Measurements from ENCODE around the gene TDRD7.

TDRD7 gene

GRCh38 chr9:97387936-97388684, 23.8 kb upstream of the TDRD7 start:
- DNase-seq: no peak

DNA sequence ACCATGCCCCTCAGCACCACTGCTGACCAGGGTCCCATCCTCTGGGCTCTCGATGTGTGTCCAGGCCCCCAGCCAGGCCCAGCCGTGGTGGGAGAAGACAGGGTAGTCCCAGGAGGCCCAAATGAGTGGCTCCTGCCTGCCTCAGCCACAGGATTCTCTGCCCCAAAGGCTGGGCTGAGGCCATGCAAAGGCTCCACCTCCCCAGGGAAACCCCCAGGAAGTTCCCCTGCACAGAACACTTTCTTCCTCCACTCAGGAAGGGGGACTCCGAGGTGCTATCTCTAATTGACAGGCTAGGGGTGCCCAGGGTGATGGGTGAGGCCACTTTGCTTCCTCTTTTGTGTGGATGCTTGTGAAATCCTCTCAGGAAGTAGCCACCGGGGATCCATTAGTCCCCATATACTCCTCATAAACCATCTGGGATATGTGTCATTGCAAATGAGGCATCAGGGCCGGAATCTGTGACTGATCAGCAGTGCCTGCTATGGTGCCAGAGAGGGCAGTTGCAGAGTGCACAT, 23.1 kb upstream of the TDRD7 start:
- DNase-seq: no peak

DNA sequence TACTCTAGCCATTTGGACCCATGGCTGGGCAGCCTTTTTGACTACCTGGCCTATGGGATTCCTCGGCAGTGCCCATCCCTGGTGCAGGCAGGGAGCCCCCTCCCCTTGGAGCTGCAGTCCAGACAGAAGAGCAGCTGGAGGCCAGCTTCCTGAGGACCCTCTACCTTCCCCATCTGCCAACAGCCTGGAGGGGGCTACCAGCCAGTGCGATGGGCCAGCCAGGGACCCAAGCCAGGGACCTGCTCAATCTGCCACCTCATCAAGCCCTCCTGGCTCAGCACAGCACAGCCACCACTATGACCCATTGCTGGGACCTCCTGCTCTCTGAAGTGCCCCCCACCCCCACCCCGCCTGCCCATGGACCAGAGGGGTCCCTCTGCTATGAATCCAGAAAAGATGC, 22.6 kb upstream of the TDRD7 start:
- no peak for DNase-seq

DNA sequence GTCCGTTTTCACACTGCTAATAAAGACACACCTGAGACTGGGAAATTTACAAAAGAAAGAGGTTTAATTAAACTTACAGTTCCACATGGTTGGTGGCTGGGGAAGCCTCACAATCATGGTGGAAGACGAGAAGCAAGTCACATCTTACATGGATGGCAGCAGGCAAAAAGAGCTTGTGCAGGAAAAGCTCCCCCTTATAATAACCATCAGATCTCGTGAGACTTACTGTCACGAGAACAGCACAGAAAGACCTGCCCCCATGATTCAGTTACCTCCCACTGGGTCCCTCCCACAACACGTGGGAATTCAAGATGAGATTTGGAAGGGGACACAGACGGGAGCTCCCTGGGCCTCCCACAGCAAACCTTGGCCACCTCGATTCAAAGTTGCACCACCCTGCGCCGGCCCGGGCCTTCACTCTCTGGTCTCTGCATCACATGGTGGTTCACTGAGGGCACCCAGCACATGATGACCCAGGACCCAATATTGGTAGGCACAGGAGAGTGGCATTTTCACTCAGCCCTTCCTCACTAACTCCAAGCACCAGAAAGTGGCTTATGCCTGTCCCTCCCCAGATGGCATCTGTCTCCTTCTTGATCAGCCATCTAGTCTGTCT, 21.0 kb upstream of the TDRD7 start:
- DNase-seq: no peak

GRCh38 chr9:97394881-97395280, 17.0 kb upstream of the TDRD7 start:
- no peak for DNase-seq

GRCh38 chr9:97395745-97396144, 16.2 kb upstream of the TDRD7 start:
- DNase-seq: no peak

DNA sequence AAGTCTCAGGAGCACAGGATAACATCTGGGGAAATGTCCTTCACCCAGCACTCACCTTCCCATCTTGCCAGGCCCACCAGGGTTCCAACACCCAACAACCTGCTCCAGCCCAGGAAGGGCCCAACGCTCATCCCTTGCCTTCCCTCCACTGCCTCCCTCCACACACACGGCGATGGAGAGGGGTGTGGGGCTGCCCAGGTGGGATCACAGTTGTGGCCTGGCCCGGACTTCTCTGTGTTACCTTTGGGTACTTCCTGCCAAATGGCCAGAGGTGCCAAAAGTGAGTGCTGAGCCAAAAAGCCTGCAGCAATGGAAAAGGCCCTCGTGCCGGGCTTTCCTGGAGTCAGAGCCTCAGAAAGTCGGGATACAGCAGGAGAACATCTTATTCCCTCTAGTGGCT, 15.6 kb upstream of the TDRD7 start:
- no peak for DNase-seq

- no peak for DNase-seq
Measured at GRCh38 chr9:97397220-97397619, 14.7 kb upstream of the TDRD7 start.

- DNase-seq: no peak
Measured at GRCh38 chr9:97398999-97399758, 12.7 kb upstream of the TDRD7 start.

DNA sequence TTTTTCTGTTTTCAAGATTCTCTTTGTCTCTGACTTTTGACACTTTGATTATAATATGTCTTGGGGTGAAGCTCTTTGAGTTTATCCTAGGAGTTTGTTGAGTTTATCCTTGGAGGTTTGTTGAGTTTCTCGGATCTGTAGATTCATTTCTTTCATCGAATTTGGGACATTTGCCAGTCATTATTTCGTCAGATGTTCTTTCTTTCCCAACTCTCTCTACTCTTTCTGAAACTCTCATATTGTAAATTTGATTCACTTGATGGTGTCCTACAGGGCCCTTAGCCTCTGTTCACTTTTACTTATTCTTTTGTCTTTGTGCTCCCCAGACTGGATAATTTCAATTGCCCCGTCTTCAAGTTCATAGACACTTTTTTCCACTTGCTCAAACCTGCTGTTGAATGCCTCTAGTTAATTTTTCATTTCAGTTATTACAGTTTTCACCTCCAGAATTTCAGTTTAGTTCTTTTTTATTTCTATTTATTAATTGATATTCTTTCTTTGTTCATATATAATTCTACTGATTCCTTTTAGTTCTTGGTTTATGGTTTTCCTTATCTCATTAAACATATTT, 8.1 kb upstream of the TDRD7 start:
- no peak for DNase-seq

DNA sequence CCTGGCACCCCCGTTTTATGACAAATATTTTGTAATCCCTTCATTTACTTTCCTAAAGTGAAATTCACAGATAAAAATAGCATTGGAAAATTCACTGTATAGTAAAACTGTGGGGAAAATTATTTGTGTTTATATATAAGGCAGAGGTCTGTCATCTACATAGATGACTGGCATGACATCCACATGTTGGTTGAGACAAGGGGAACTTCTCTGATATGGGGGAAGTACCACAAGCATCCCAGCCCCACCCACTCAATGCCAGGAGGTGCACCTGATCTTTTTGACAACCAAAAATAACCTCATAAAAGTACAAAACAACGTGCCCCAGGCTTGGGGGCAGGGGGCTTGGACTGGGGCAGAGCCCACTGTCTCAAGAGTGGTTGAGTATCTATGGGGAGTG, 6.3 kb upstream of the TDRD7 start:
- no peak for DNase-seq

DNA sequence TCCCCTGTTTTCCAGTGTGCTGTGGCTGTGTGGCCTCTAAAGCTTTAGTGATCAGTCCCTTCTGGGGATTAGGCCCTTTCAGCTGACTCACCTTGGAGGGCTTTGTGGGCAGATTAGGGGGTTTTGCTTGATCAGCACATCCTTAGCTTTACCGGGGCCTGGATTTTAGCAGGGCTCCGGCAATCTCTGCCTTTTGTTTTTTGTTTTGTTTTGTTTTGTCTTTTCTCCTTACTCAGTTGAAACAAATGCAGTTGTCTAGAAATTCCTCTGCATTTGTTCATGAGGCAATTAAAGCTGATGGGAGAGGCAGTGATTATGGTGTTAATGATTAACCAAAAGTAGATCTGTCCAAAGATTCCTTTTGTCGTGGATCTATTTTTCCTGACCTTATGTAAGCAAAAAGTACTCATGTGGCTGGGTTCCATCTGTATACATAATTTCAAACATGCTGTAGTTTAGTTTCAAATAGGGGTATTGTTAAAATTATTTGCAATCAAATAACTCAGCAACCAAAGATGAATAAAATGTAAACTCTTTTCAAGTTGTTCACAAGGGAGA, 5.2 kb upstream of the TDRD7 start:
- DNase-seq: no peak

- DNase-seq: no peak
Measured at GRCh38 chr9:97408562-97408961, 3.3 kb upstream of the TDRD7 start.

DNA sequence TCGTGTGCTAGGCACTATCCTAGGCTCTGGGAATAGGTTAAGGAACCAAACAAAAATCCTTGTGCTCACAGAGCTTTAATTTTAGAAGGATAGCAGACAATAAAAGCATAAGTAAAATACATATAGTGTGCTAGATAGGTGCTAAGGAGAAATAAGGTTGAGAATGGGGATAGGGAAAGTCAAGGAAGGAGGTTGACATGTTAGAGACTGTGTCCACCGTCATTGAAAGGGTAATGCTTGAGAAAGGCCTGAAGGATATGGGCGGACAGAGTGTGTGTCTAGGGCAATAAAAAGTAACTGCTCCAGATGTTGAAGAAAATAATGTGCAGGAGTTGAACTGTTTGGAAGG, 482 bp upstream of the TDRD7 start:
- no peak for DNase-seq

DNA sequence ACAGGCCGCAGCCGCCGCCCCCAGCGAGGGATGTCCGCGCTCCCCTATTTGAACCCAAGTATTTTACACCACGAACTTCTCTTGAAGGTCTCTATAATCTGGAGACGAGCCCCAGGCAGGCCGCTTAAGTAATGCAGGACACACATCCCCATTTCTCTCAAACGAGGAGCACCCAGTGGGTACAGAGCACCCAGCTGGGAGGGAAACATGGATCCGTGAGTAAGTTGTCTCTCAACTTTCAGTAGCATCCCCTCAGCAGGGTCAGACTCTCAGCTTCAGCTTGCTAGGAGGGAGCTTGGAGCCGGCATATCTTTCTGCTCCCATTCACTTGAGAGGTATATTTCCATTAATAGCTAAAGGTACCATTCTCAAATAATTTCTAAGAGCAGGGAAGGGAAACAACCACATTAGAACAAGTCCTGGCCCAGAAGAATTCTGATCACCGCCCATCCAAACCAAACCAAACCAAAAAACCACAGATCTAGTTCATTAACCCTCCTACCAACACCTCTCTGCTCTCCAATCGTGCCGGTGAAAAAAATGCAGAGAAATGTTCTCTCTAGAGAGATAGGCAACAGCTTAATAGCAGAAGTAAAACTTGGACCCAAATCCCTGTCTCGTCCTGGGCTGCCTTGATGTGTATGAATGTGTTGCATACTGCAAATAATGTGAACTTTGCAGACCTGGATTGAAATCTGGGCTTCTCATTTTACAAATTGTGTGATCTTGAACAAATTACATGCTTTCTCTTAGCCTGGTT, 910 bp downstream of the TDRD7 start:
- DNase-seq: no peak

DNA sequence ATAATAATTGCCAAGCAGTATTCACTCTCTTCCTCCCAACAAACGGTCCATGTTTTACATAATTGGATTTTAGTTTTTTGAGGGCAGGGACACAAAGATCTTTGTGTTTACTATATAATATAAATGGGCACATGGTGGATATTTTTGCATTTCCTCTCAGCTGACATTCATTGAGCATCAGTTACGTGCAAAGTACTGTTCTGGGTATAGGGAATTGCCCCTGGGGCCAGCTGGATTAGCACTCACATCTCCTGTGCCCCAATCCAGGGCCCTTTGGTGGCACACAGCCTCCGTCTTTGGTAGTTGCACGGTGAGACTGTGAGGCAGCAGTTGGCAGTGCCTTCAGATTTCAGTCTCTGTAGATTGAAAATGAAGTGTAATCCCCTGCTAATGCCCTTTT, 1.6 kb downstream of the TDRD7 start:
- DNase-seq: no peak

DNA sequence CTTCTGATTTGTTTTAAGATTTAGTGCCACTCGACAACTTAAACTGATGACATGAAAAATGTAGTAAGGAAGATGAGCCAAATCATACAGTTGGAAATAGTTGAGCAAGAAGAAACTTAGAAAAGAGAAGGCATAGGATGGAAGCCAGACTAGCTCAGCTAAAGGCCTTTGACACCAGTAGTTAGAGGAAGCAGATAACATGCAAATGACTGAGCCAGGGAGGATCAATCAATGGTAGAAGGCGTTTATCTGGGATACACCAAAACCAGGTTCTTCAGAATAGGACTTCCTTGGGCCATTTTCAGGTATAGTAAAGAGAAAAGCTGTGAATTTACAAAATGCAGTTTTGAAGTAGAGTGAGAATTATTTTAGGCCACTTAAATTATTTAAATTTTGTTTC, 3.2 kb downstream of the TDRD7 start:
- no peak for DNase-seq

GRCh38 chr9:97418880-97419279, 7.0 kb downstream of the TDRD7 start:
- no peak for DNase-seq

DNA sequence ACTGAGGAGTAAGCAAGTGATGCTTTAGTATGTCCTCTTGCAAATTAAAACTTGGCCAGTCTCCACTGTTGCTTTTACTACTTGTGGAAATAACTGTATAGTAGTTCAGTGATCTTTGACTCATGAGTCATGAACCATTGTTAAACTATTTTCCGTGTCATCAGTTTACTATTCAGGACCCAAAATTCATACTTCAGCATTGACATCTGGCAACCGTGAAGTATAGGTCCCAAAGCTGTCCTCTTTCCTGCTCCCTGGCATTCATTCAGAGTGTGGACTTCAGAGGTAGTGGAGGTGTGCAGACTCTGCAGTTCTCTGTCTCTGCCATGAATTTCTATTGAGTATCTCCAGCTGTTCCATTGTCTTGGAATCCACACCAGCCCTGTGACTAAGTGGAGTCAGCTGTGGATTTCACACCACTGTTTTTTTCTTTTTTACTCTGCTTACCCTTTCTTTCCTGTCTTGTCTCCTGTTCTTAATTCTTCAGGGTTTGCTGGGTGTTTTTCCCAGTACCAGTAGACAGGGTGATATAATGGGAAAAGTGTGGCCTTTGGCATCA, 7.5 kb downstream of the TDRD7 start:
- DNase-seq: no peak

- DNase-seq: no peak
Measured at GRCh38 chr9:97425336-97425972, 13.6 kb downstream of the TDRD7 start.

DNA sequence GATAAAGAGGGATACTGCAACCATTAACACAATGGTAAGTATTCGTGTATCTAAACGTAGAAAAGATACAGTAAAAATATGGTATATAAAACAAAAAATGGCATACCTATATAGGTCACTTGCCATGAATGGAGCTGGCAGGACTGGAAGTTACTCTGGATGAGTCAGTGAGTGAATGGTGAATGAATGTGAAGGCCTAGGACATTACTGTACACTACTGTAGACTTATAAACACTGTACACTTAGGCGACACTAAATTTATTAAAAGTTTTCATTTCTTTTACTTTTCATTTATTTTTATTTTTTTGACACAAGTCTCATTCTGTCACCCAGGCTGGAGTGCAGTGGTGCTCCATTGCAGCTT, 14.1 kb downstream of the TDRD7 start:
- DNase-seq: no peak

- DNase-seq: no peak
Measured at GRCh38 chr9:97427885-97428284, 16.0 kb downstream of the TDRD7 start.

Data from NCI-H2107 (cell line).